ENCODE data around the gene DKK3. TPM values are rescaled to one million over a fixed set of nuclear protein-coding genes. Genes with fewer than 3 reads are reported as not detected.

Gene DKK3
- total RNA-seq, 6 experiments from 2014 or later = 3.0 to 16.9 (median 5.5) TPM

DNA sequence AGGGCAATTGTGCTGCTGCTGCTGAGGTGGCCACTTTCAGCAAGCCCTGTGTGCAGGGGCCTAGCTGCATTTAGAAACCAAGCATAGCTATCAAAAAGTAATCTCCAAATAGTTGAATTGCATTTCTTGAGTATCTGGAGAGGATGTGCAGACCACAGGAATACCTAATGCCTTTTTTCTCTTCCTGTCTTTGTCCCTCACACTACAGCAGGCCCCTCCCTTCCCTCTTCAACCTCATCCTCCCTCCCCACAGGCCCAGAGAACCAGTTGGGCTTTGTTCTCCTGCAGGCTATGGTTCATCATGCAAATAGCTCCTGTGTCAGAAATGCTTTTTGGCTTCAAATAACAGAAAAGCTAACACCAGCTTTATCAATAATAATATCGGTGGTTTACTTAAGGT lies 47.7 kb downstream of the DKK3 start:
- intact Hi-C loops (cut with DNase I) = no loop called here
- no peak for TF ChIP-seq POLR2A (IDR thresholded peaks at IDR 0.05)
- TF ChIP-seq, protein P1, sequence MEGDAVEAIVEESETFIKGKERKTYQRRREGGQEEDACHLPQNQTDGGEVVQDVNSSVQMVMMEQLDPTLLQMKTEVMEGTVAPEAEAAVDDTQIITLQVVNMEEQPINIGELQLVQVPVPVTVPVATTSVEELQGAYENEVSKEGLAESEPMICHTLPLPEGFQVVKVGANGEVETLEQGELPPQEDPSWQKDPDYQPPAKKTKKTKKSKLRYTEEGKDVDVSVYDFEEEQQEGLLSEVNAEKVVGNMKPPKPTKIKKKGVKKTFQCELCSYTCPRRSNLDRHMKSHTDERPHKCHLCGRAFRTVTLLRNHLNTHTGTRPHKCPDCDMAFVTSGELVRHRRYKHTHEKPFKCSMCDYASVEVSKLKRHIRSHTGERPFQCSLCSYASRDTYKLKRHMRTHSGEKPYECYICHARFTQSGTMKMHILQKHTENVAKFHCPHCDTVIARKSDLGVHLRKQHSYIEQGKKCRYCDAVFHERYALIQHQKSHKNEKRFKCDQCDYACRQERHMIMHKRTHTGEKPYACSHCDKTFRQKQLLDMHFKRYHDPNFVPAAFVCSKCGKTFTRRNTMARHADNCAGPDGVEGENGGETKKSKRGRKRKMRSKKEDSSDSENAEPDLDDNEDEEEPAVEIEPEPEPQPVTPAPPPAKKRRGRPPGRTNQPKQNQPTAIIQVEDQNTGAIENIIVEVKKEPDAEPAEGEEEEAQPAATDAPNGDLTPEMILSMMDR (IDR thresholded peaks at IDR 0.05) = no peak
- H3K27me3 ChIP-seq = no peaks in the 10 kb centered on the region
- no peak for ATAC-seq
- WGBS (ENCODE audit: insufficient coverage, low coverage, low lambda C conversion rate, missing lambda C conversion rate) = 91% methylated on average over 1 of the region's 1 CpG
- peaks cover 0 to 16% (median 10%) of the 10 kb centered on the region in 4 donors for H3K36me3 ChIP-seq
- no peak overlapping the region for H3K4me3 ChIP-seq
- no peak overlapping the region for H3K27ac ChIP-seq
- peaks cover 0 to 15% (median 7%) of the 10 kb centered on the region in 4 donors for H3K4me1 ChIP-seq
- DNase-seq = no peak
- H3K9me3 ChIP-seq = no peaks in the 10 kb centered on the region

DNA sequence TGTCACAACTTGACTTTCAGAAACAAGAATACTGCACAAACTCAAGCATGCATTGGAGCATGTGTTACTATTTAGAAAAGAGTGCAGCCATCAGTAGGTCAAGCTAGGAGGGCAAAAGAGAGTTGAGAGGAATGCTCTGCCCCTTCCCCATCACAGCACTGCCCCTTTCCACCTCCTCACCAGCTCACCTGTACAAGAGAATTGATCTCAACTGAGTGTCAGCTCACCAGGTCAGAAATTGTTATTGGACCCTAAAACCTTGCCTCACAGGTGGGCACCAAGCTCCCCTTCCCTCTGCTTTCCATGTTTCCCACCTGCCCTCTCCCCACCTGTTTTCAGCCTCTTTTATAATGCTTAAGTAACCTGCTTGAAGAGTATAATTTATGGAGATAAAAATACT lies 48.8 kb downstream of the DKK3 start:
- DNase-seq = no peak

DNA sequence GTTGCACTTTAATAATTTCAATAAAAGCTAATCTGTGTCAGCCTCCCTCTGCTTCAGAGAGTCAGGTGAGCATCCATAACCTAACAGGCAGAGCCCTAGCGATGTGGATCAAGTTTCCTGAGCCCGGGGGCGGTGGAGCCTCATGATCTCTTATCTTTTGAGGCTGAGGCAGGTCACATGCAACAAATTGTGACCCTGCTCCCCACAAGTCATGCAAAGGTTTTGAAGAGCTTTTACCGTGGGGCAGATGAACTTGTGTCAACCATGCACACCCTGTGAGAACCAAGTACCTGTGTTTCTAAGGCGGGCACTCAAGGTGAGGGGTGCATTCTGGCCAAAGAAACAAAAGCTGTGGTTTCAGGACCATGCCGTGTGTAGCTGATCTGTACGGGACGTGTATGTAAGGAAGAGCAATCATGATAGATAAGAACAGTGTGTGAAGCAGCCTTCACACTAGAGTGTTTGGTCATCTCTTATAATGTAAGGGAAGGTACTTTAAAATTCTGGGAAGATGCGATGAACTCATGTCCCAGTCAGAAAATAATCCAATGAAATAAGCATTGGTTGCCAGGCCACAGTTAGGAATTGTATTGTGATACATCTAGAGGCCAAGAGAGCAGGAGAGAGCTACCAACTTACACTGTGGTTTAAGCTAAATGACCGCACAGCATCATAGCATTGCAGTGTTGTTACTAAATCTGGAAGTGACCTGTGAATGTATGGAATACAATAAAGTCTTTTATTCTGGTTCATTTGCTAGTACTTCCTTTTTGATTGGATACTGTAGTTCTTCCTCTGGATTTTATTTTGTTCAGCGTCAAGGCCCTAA lies 49.8 kb downstream of the DKK3 start:
- Histone ChIP-seq H3K4me1 (peaks cover 0 to 3% (median 1%) of the 10 kb centered on the region in 4 donors), H3K9me3 (no peaks in the 10 kb centered on the region), H3K4me3 (no peak overlapping the region), H3K27me3 (no peaks in the 10 kb centered on the region), H3K27ac (no peak overlapping the region), H3K36me3 (peaks cover 0 to 32% (median 22%) of the 10 kb centered on the region in 4 donors)
- ATAC-seq (no peak), DNase-seq (no peak)
- TF ChIP-seq, protein P1 (IDR thresholded peaks at IDR 0.05) = no peak
- no peak for TF ChIP-seq POLR2A (IDR thresholded peaks at IDR 0.05)
- WGBS (ENCODE audit: insufficient coverage, low coverage, low lambda C conversion rate, missing lambda C conversion rate) = 89% methylated on average over 10 of the region's 11 CpGs
- intact Hi-C loops (cut with DNase I) = no loop called here

More for the DNA sequence above, 48.8 kb downstream of the DKK3 start:
- no peak overlapping the region for H3K27ac ChIP-seq
- TF ChIP-seq, protein P1 (IDR thresholded peaks at IDR 0.05) = no peak
- TF ChIP-seq POLR2A (IDR thresholded peaks at IDR 0.05) = no peak
- H3K27me3 ChIP-seq = no peaks in the 10 kb centered on the region
- intact Hi-C loops (cut with DNase I) = no loop called here
- no peak overlapping the region for H3K4me3 ChIP-seq
- H3K4me1 ChIP-seq = peaks cover 0 to 13% (median 6%) of the 10 kb centered on the region in 4 donors
- peaks cover 0 to 24% (median 18%) of the 10 kb centered on the region in 4 donors for H3K36me3 ChIP-seq
- no peak for ATAC-seq
- no peaks in the 10 kb centered on the region for H3K9me3 ChIP-seq

DNA sequence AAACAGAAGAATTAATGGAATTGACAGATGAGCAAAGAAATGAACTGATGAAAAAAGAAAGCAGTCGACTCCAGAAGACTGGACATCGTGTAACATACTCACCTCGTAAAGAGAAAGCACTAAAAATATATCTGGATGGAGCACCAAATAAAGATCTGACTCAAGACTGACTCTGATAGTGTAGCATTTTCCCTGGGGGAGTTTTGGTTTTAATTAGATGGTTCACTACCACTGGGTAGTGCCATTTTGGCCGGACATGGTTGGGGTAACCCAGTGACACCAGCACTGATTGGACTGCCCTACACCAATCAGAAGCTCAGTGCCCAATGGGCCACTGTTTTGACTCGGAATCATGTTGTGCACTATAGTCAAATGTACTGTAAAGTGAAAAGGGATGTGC lies 52.4 kb downstream of the DKK3 start:
- intact Hi-C loops (cut with DNase I) = no loop called here
- DNase-seq (no peak), ATAC-seq (no peak)
- Histone ChIP-seq H3K9me3 (no peaks in the 10 kb centered on the region), H3K27me3 (no peaks in the 10 kb centered on the region), H3K36me3 (peaks cover 0 to 40% (median 27%) of the 10 kb centered on the region in 4 donors), H3K4me1 (no peaks in the 10 kb centered on the region), H3K27ac (no peak overlapping the region), H3K4me3 (no peak overlapping the region)
- WGBS (ENCODE audit: insufficient coverage, low coverage, low lambda C conversion rate, missing lambda C conversion rate) = 86% methylated on average over 4 of the region's 5 CpGs
- TF ChIP-seq, protein P1 (IDR thresholded peaks at IDR 0.05) = no peak
- TF ChIP-seq POLR2A (IDR thresholded peaks at IDR 0.05) = no peak

All from right lobe of liver (tissue), 6 donors.